ENCODE measurements around the gene CRYBG2.
"Not testable (repeated sequence)": the region's sequence is repeated elsewhere in the genome, so short reads cannot be mapped to it uniquely, and the experiment has no call there.

The CRYBG2 gene

DNA sequence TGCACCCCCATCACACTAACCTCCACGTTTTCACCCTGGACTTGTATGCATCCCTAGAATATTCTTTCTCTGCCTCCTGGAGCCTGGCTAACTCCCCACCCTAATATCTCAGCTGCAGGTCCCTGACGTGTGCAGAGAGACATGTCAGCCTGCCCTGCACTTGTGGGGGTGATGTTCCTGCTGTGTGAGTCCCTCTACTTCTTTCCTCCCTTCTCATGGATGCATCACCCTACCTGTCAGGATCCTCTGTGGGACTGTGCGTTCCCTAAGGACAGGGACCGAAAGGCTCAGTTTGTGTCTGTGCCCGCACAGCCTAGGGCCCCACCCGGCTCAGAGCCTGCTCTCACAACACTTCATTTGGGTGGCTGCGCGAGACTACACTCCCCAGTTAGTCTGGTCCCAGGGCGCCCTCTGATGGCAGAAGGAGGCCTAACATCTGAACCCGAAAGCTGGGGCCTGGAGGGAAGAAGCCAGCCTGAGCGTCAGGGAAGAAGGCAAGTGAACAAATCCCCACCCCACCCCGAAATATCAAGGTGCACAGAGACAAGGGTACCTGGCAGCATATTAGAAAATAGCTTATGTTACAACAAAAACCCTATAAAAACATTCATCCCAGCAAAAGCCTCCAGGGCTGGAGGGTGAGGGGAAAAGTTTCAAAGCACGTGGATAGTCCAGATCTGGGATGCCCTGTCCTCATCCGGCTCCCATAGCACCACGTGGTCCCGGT lies 32.5 kb downstream of the CRYBG2 start:
- DNase-seq (ENCODE audit: low spot score) = peak; percentile 81

GRCh38 chr1:26320896-26321295 lies 33.0 kb downstream of the CRYBG2 start:
- DNase-seq (ENCODE audit: low spot score) = no peak

GRCh38 chr1:26318338-26319064 lies 35.4 kb downstream of the CRYBG2 start:
- DNase-seq (ENCODE audit: low spot score) = no peak

- DNase-seq (ENCODE audit: low spot score) = no peak
Measured at GRCh38 chr1:26317612-26318337, 36.2 kb downstream of the CRYBG2 start, which contains the start of gene CD52. CD52 (plus strand) TSS chr1:26317958; CDS start chr1:26318018, 60 bp downstream.

GRCh38 chr1:26317146-26317545 lies 36.8 kb downstream of the CRYBG2 start:
- DNase-seq (ENCODE audit: low spot score) = no peak

GRCh38 chr1:26315874-26316850 lies 37.8 kb downstream of the CRYBG2 start:
- no peak for DNase-seq (ENCODE audit: low spot score)

- no peak for DNase-seq (ENCODE audit: low spot score)
Measured at GRCh38 chr1:26314501-26314900, 39.4 kb downstream of the CRYBG2 start.

DNA sequence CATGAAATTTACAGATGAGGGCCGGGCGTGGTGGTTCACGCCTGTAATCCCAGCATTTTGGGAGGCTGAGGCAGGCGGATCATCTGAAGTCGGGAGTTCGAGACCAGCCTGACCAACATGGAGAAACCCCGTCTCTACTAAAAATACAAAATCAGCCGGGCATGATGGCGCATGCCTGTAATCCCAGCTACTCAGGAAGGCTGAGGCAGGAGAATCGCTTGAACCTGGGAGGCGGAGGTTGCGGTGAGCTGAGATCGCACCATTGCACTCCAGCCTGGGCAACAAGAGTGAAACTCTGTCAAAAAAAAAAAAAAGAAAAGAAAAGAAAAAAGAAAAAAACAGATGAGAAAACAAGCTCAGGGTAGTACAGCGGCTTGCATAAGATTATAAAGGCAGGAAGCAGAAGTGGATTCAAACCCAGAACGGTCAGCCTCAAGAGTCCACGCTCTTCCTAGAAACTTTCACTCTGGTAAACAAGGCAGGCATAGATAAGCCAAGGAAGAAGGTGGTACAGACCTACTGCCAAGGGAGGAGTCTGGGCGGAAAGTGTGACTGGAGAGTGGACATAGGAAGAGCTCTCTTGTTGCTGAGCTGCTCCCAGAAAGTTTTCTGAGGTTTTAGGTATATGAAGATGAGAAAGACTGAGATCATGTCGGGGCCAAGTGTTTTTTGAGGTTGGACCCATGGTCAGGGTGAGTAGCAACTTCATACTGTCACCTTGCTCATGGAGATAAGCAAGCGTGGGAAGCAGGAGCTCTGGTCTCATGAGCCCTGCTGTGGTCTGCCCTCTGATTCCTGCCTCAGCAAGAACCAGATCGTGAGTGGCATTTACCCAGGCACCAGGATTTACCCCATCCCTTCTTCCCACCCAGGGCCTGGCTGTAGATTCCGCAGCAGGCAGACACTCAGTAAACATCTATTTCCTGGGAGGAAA lies 45.7 kb downstream of the CRYBG2 start:
- DNase-seq (ENCODE audit: low spot score) = not testable (repeated sequence)

GRCh38 chr1:26307363-26307781 lies 46.6 kb downstream of the CRYBG2 start:
- no peak for DNase-seq (ENCODE audit: low spot score)

GRCh38 chr1:26306290-26307229 lies 47.4 kb downstream of the CRYBG2 start, which contains the start of gene UBXN11:
UBXN11 (minus strand) TSS chr1:26306636; CDS start chr1:26302883, 3,753 bp downstream.
- peak; percentile 97 for DNase-seq (ENCODE audit: low spot score)

DNA sequence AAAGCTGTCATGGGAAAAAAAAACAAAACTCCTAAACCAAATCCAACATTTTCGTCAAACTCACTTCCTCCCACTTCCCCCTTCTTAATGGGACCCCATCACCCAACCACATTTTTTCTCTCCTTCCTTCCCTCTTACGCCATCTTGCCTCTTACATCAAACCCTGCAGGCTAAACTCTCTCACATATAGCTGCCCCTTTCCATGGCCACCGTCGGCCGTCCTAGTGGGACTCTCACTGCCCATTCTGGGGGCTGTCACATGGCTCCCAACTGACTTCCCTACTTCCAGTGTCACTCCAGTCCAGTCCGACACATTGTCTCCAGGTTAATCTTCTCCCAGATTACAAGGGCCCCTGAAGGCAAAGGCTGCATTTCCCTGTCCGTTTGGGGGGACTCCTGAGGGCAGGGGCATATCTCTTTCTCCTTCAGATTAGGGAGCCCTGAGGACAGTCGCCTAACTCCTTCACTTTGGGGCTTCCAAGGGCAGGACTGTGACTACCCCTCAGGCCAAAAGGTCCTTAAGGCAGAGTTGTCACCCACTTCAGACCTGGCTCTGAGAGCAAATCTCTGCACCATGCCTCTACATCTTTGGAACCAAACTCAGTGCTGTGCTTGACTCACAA lies 48.2 kb downstream of the CRYBG2 start:
- no peak for DNase-seq (ENCODE audit: low spot score)

DNA sequence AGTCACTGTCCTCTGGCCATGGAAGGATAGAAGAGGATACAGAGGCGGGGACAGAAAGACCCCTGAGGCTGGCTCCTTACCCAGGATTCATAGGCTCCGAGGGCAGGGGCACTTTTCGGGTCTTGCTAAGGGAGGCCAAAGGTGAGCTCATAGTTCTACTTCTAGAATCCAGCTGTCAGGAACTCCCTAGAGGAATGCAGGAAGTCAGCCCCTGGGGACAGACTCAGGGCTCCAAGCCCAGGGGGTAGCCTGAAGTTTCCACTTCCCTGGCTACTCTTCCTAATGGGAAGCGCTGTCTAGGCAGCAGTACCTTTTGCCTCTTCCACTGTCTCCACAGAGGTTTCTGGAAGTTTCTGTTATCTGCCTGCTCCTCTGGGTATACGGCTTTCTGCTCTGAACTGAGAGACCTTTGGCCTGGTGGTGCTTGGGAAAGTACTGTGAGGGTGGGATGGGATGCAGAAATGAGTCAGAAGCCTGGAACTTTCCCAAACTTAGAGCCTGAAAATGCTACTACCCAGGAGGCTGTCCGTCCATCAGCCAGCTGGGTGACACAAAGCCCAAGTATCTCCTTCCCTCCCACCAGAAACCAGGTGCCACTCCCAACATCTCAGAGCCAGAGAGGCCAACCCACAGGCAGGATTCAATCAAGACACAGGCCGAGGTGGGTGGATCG lies 51.1 kb downstream of the CRYBG2 start:
- no peak for DNase-seq (ENCODE audit: low spot score)

- no peak for DNase-seq (ENCODE audit: low spot score)
Measured at GRCh38 chr1:26300578-26301275, 53.2 kb downstream of the CRYBG2 start.

DNA sequence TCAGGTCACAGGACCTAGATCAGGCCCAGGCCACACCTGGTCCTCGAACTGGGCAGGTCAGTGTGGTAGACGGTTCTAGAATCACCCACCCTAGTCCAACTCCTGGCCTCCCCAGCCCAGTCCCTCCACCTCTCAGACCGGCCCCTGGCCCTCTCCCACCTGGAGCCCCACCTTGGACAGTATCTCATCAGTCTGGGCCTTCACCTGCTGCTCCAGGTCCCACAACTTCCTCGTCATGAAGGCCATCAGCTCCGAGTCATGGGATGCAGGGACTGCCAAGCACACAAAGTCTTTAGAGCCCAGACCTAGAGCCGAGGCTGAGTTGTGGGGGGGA lies 56.2 kb downstream of the CRYBG2 start:
- DNase-seq (ENCODE audit: low spot score) = no peak

GRCh38 chr1:26297057-26297790 lies 56.7 kb downstream of the CRYBG2 start:
- no peak for DNase-seq (ENCODE audit: low spot score)

DNA sequence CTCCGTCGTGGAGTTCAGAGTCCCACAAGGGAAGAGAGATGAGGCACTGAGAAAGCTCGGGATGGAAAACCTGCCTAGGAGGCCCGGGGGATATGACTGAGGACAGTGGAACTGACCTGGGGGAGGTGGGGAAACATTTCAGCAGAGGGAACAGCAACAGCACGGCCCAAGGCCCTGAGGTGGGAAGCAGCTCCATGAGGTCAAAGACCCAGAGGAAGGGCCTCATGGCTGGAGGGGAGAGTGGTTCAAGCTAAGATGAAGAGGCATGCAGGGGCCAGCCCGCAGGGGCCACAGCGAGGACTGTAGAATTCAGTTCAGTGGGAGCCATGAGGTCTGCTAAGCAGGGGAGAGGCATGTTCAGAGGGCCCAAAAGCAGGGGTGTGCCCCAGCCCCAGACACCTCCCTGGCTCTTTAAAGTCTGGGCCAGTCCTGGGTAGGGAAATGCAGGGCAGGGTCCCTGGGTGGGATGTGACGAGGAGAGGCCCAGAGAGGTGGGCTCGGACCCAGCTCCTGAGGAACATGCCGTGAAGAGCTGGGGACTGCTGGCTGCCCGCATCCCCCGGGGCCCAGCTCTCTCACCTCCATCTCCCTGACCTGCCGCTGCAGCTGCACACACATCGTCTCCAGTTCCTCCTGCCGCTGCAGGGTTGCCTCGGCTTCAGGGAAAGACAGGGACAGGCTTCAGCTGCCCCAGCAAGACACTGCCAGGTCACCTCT lies 57.4 kb downstream of the CRYBG2 start:
- no peak for DNase-seq (ENCODE audit: low spot score)
